Fibroblast of lung (primary cell): Measurements from ENCODE around the gene FOXJ1. TPM values are rescaled to one million over a fixed set of nuclear protein-coding genes. Genes with fewer than 3 reads are reported as not detected.

Source experiments
- DNase-seq, 2 donors: peaks; one replicate each; pipeline versions ENCODE4 v3.0.0 to v3.0.0-alpha.2; 2010; ENCODE audit warnings: low read depth in 2 of 2
- H2AFZ ChIP-seq: 2 replicates; pipeline ENCODE4 v1.5.1; 2012; ENCODE audit warnings: low read length, control low read depth, inconsistent platforms
- H3K27ac ChIP-seq: 2 replicates; pipeline ENCODE4 v1.5.1; 2011; ENCODE audit warnings: low read length, control low read depth; ENCODE audit not compliant: insufficient read depth
- H3K27me3 ChIP-seq: 2 replicates; pipeline ENCODE4 v1.5.1; 2011; ENCODE audit warnings: mild to moderate bottlenecking, low read length; ENCODE audit not compliant: control insufficient read depth, insufficient read depth
- H3K36me3 ChIP-seq: 2 replicates; pipeline ENCODE4 v1.5.1; 2011; ENCODE audit warnings: low read length; ENCODE audit not compliant: control insufficient read depth, insufficient read depth
- H3K4me1 ChIP-seq: 2 replicates; pipeline ENCODE4 v1.5.1; 2011; ENCODE audit warnings: low read length; ENCODE audit not compliant: control insufficient read depth, insufficient read depth; ENCODE audit errors: extremely low read depth
- H3K4me2 ChIP-seq: 2 replicates; pipeline ENCODE4 v1.5.1; 2011; ENCODE audit warnings: low read length, control low read depth; ENCODE audit not compliant: insufficient read depth; ENCODE audit errors: extremely low read depth
- H3K4me3 ChIP-seq, 4 experiments: fragments of 200-600 bp in 1 of 4; sonication (generic) in 1 of 4; replicated peaks in 1 of 4; 2 replicates each; pipeline ENCODE4 v1.5.1; 2011 to 2016; ENCODE audit warnings: low read length in 4 of 4, low read depth in 3 of 4, mild to moderate bottlenecking in 3 of 4, control low read depth in 2 of 4, inconsistent platforms in 1 of 4, mixed read lengths in 1 of 4; ENCODE audit not compliant: insufficient read depth in 1 of 4; ENCODE audit errors: control extremely low read depth in 1 of 4
- H3K79me2 ChIP-seq: 2 replicates; pipeline ENCODE4 v1.5.1; 2012; ENCODE audit warnings: mild to moderate bottlenecking, low read length, inconsistent platforms; ENCODE audit not compliant: control insufficient read depth, insufficient read depth
- H3K9ac ChIP-seq: 2 replicates; pipeline ENCODE4 v1.5.1; 2011; ENCODE audit warnings: mild to moderate bottlenecking, low read length, control low read depth; ENCODE audit not compliant: insufficient read depth
- H3K9me3 ChIP-seq: 2 replicates; pipeline ENCODE4 v1.5.1; 2012; ENCODE audit warnings: low read depth, low read length; ENCODE audit not compliant: control insufficient read depth, insufficient read depth
- H4K20me1 ChIP-seq: 2 replicates; pipeline ENCODE4 v1.5.1; 2011; ENCODE audit warnings: low read length; ENCODE audit not compliant: control insufficient read depth, insufficient read depth; ENCODE audit errors: extremely low read depth
- CTCF ChIP-seq, 2 donors: IDR thresholded peaks in 1 of 2; conservative IDR thresholded peaks in 1 of 2; 1 replicate in 1 of 2; 2 replicates in 1 of 2; pipeline ENCODE4 v1.5.1; 2011 to 2012; ENCODE audit warnings: low read length in 2 of 2, control low read depth in 1 of 2, inconsistent platforms in 1 of 2, low read depth in 1 of 2, mild to moderate bottlenecking in 1 of 2
- EZH2 ChIP-seq: IDR thresholded peaks from 2 replicates; pipeline ENCODE4 v1.5.1; 2012; ENCODE audit warnings: low read length, control low read depth, mild to moderate bottlenecking; ENCODE audit errors: missing control alignments
- polyA minus RNA-seq: library from RNA; depleted of rRNA, polyadenylated mRNA; stranded (reverse); fragments of >200 nt; gene quantifications from 2 replicates; pipeline ENCODE4 v1.2.3, GENCODE V29; 2011; ENCODE audit warnings: low replicate concordance
- polyA plus RNA-seq, 2 donors: library from polyadenylated mRNA; depleted of rRNA in 1 of 2; stranded (reverse) in 1 of 2; unstranded in 1 of 2; fragments of >200 nt; gene quantifications; 2 replicates each; pipeline ENCODE4 v1.2.1, GENCODE V29; 2011 to 2012; ENCODE audit warnings: missing spikeins in 1 of 2
- total RNA-seq: library from RNA; depleted of rRNA; stranded (reverse); fragments of >200 nt; gene quantifications from 2 replicates; pipeline ENCODE4 v1.2.1, GENCODE V29; 2014

FOXJ1 gene
- not detected in 2 replicates for total RNA-seq
- not detected in 2 replicates for polyA plus RNA-seq
- polyA plus RNA-seq (2012): not detected in 2 replicates
- polyA minus RNA-seq: not detected in 2 replicates

GRCh38 chr17:76141212-76142038 is at the start of gene FOXJ1:
FOXJ1 (minus strand) TSS chr17:76141245; CDS start chr17:76140395, 850 bp downstream.
- peak within 1 kb of the TSS; percentile 87 for H3K4me2 ChIP-seq
- peak within 1 kb of the TSS; percentile 26 for H2AFZ ChIP-seq
- H4K20me1 ChIP-seq: no peaks in the 10 kb centered on the region
- H3K27ac ChIP-seq: no peak within 1 kb of the TSS
- TF ChIP-seq EZH2 (no peak), CTCF (conservative IDR thresholded peaks at IDR 0.05 in 1 of 2, IDR thresholded peaks at IDR 0.05 in 1 of 2; ENCODE audit: low read depth in 1 of 2, low read length in 2 of 2) (no peak)
- H3K79me2 ChIP-seq: no peaks in the 10 kb centered on the region
- DNase-seq: peak; percentile 72 to 75
- H3K4me3 ChIP-seq: peak within 1 kb of the TSS; percentile 38 to 57 (median 46)
- H3K36me3 ChIP-seq: no peaks in the 10 kb centered on the region
- H3K9ac ChIP-seq: no peak within 1 kb of the TSS
- H3K9me3 ChIP-seq: no peaks in the 10 kb centered on the region
- peaks cover 46% of the 10 kb centered on the region for H3K27me3 ChIP-seq
- peaks cover 4% of the 10 kb centered on the region for H3K4me1 ChIP-seq

GRCh38 chr17:76189741-76190140 is 48.7 kb upstream of the FOXJ1 start:
- Histone ChIP-seq H4K20me1 (no peaks in the 10 kb centered on the region), H3K4me2 (no peak overlapping the region), H3K27ac (no peak overlapping the region), H3K79me2 (no peaks in the 10 kb centered on the region), H2AFZ (no peak overlapping the region), H3K27me3 (peaks cover 4% of the 10 kb centered on the region), H3K4me1 (no peaks in the 10 kb centered on the region), H3K9me3 (no peaks in the 10 kb centered on the region), H3K9ac (no peak overlapping the region), H3K4me3 (no peak overlapping the region), H3K36me3 (no peaks in the 10 kb centered on the region)
- no peak for DNase-seq
- TF ChIP-seq EZH2 (no peak), CTCF (conservative IDR thresholded peaks at IDR 0.05 in 1 of 2, IDR thresholded peaks at IDR 0.05 in 1 of 2; ENCODE audit: low read depth in 1 of 2, low read length in 2 of 2) (no peak)

- DNase-seq: no peak
- Histone ChIP-seq H3K4me2 (no peak overlapping the region), H3K9me3 (no peaks in the 10 kb centered on the region), H3K36me3 (no peaks in the 10 kb centered on the region), H3K27me3 (peaks cover 4% of the 10 kb centered on the region), H2AFZ (no peak overlapping the region), H3K79me2 (no peaks in the 10 kb centered on the region), H4K20me1 (no peaks in the 10 kb centered on the region), H3K27ac (no peak overlapping the region), H3K4me3 (no peak overlapping the region), H3K4me1 (no peaks in the 10 kb centered on the region), H3K9ac (no peak overlapping the region)
- TF ChIP-seq EZH2 (no peak), CTCF (conservative IDR thresholded peaks at IDR 0.05 in 1 of 2, IDR thresholded peaks at IDR 0.05 in 1 of 2; ENCODE audit: low read depth in 1 of 2, low read length in 2 of 2) (no peak)
These were observed 48.2 kb upstream of the FOXJ1 start for GRCh38 chr17:76189247-76189646.
